ENCODE results near the gene CDH18.

GRCh38 chr5:19534751-19535150, 453.2 kb downstream of the CDH18 start:
- TF ChIP-seq CTCF (IDR thresholded peaks at IDR 0.05) (no peak), POLR2A (IDR thresholded peaks at IDR 0.05) (no peak)
